ENCODE results near the gene IL17RA.

Gene IL17RA

GRCh38 chr22:17083255-17083654 is 1.5 kb upstream of the IL17RA start:
- no peak for DNase-seq

GRCh38 chr22:17083811-17084441 is 874 bp upstream of the IL17RA start:
- DNase-seq, result no peak

GRCh38 chr22:17085277-17086181 is 729 bp downstream of the IL17RA start:
- no peak for DNase-seq

GRCh38 chr22:17086296-17086695 is 1.5 kb downstream of the IL17RA start:
- DNase-seq, result no peak

- DNase-seq, result no peak
These were observed 2.1 kb downstream of the IL17RA start for GRCh38 chr22:17086788-17087497.

- peak; percentile 60 for DNase-seq
These were observed 2.8 kb downstream of the IL17RA start for GRCh38 chr22:17087498-17088131.

GRCh38 chr22:17090550-17090949 is 5.8 kb downstream of the IL17RA start:
- DNase-seq, result no peak

- no peak for DNase-seq
These were observed 7.1 kb downstream of the IL17RA start for GRCh38 chr22:17091851-17092250.

GRCh38 chr22:17093081-17093480 is 8.3 kb downstream of the IL17RA start:
- no peak for DNase-seq

- DNase-seq, result no peak
These were observed 10.7 kb downstream of the IL17RA start for GRCh38 chr22:17095538-17095937.

- no peak for DNase-seq
These were observed 11.3 kb downstream of the IL17RA start for GRCh38 chr22:17096071-17096470.

GRCh38 chr22:17097062-17097461 is 12.3 kb downstream of the IL17RA start:
- no peak for DNase-seq

GRCh38 chr22:17097701-17098100 is 12.9 kb downstream of the IL17RA start:
- no peak for DNase-seq

GRCh38 chr22:17098379-17098819 is 13.6 kb downstream of the IL17RA start:
- no peak for DNase-seq

GRCh38 chr22:17100621-17101020 is 15.8 kb downstream of the IL17RA start:
- no peak for DNase-seq

- DNase-seq, result no peak
These were observed 16.9 kb downstream of the IL17RA start for GRCh38 chr22:17101475-17102296.

- no peak for DNase-seq
These were observed 17.5 kb downstream of the IL17RA start for GRCh38 chr22:17102297-17102667.

GRCh38 chr22:17103351-17103750 is 18.6 kb downstream of the IL17RA start:
- DNase-seq, result no peak

- no peak for DNase-seq
These were observed 19.6 kb downstream of the IL17RA start for GRCh38 chr22:17104336-17104935.

GRCh38 chr22:17105143-17106129 is 20.6 kb downstream of the IL17RA start:
- no peak for DNase-seq
